Measurements from ENCODE around the gene NHLH2. TPM values are rescaled to one million over a fixed set of nuclear protein-coding genes. Genes with fewer than 3 reads are reported as not detected.

Gene NHLH2
- total and polyA plus RNA-seq, 2 donors (not counting 1 experiment from before 2014, with no cell fraction given), result not detected

GRCh38 chr1:115811140-115811828, 29.6 kb downstream of the NHLH2 start:
- H4K20me1 ChIP-seq (ENCODE audit: control insufficient read depth, insufficient read depth, low read length, poor library complexity, severe bottlenecking), result no peaks in the 10 kb centered on the region
- no peak overlapping the region for H2AFZ ChIP-seq (ENCODE audit: insufficient read depth, low read depth, low read length, poor library complexity, severe bottlenecking)
- 75% methylated on average over 1 of the region's 3 CpGs for WGBS (ENCODE audit: insufficient coverage)
- no peaks in the 10 kb centered on the region for H3K9me3 ChIP-seq (ENCODE audit: control extremely low read depth in 1 of 3, control insufficient read depth in 2 of 3, insufficient read depth in 1 of 3, low read length in 2 of 3)
- no peak overlapping the region for H3K4me3 Mint-ChIP-seq
- H3K9ac ChIP-seq (ENCODE audit: low read length), result no peak overlapping the region
- H3K27ac ChIP-seq (ENCODE audit: low read length in 2 of 2), result no peak overlapping the region
- peaks cover 0 to 3% (median 1%) of the 10 kb centered on the region in 4 experiments for H3K27me3 ChIP-seq (replicated peaks in 1 of 4; ENCODE audit: control extremely low read depth in 1 of 4, control insufficient read depth in 3 of 4, insufficient read depth in 4 of 4, low read length in 3 of 4)
- no peaks in the 10 kb centered on the region for H3K4me1 Mint-ChIP-seq
- H3K4me2 ChIP-seq (replicated peaks; ENCODE audit: low read depth, low read length, poor library complexity, severe bottlenecking), result no peak overlapping the region
- CTCF ChIA-PET, result interaction anchor here (0.8 to 6.3 kb wide), 3 partner anchors 171 to 688 kb away, joined by 3 to 59 read pairs (median 6); no protein-coding TSS in a partner anchor
- no peak overlapping the region for H3K4me3 ChIP-seq (ENCODE audit: control extremely low read depth in 1 of 5, extremely low read depth in 1 of 5, insufficient read depth in 1 of 5, low read depth in 2 of 5, low read length in 4 of 5)
- no peaks in the 10 kb centered on the region for H3K79me2 ChIP-seq (ENCODE audit: control insufficient read depth, insufficient read depth, low read length)
- intact Hi-C loops (cut with micrococcal nuclease), result no loop called here
- no peaks in the 10 kb centered on the region for H3K4me1 ChIP-seq (ENCODE audit: control insufficient read depth in 2 of 2, insufficient read depth in 2 of 2, low read length in 2 of 2)
- H3K27ac Mint-ChIP-seq, result no peak overlapping the region
- no peak for TF ChIP-seq EZH2 (IDR thresholded peaks at IDR 0.05; ENCODE audit: borderline replicate concordance, insufficient read depth, low read depth, low read length, poor library complexity, severe bottlenecking)
- no peak for TF ChIP-seq CTCF (IDR thresholded peaks at IDR 0.05)
- DNase-seq (no peak), ATAC-seq (ENCODE audit: low read depth) (no peak)
- H3K9me3 Mint-ChIP-seq (ENCODE audit: insufficient read depth), result no peaks in the 10 kb centered on the region
- H3K36me3 ChIP-seq (replicated peaks in 1 of 2; ENCODE audit: control extremely low read depth in 1 of 2, control insufficient read depth in 1 of 2, extremely low read depth in 1 of 2, insufficient read depth in 2 of 2, low read length in 1 of 2), result no peaks in the 10 kb centered on the region
- POLR2A ChIA-PET, result no interaction called here
- peaks cover 26% of the 10 kb centered on the region for H3K27me3 Mint-ChIP-seq

- peaks cover 24% of the 10 kb centered on the region for H3K27me3 Mint-ChIP-seq
- H2AFZ ChIP-seq (ENCODE audit: insufficient read depth, low read depth, low read length, poor library complexity, severe bottlenecking), result no peak overlapping the region
- no peak overlapping the region for H3K9ac ChIP-seq (ENCODE audit: low read length)
- H3K27ac Mint-ChIP-seq, result no peak overlapping the region
- no peaks in the 10 kb centered on the region for H3K9me3 ChIP-seq (ENCODE audit: control extremely low read depth in 1 of 3, control insufficient read depth in 2 of 3, insufficient read depth in 1 of 3, low read length in 2 of 3)
- peaks cover 0 to 3% (median 1%) of the 10 kb centered on the region in 4 experiments for H3K27me3 ChIP-seq (replicated peaks in 1 of 4; ENCODE audit: control extremely low read depth in 1 of 4, control insufficient read depth in 3 of 4, insufficient read depth in 4 of 4, low read length in 3 of 4)
- H4K20me1 ChIP-seq (ENCODE audit: control insufficient read depth, insufficient read depth, low read length, poor library complexity, severe bottlenecking), result no peaks in the 10 kb centered on the region
- H3K4me3 ChIP-seq (ENCODE audit: control extremely low read depth in 1 of 5, extremely low read depth in 1 of 5, insufficient read depth in 1 of 5, low read depth in 2 of 5, low read length in 4 of 5), result no peak overlapping the region
- no peak overlapping the region for H3K4me3 Mint-ChIP-seq
- ChIA-PET CTCF (interaction anchor here (0.9 to 6.3 kb wide), 3 partner anchors 10 to 209 kb away, joined by 3 to 59 read pairs (median 6); no protein-coding TSS in a partner anchor), POLR2A (no interaction called here)
- 88% methylated on average over 2 of the region's 2 CpGs for WGBS (ENCODE audit: insufficient coverage)
- no peaks in the 10 kb centered on the region for H3K9me3 Mint-ChIP-seq (ENCODE audit: insufficient read depth)
- H3K4me2 ChIP-seq (replicated peaks; ENCODE audit: low read depth, low read length, poor library complexity, severe bottlenecking), result no peak overlapping the region
- H3K4me1 Mint-ChIP-seq, result no peaks in the 10 kb centered on the region
- intact Hi-C loops (cut with micrococcal nuclease), result no loop called here
- TF ChIP-seq EZH2 (IDR thresholded peaks at IDR 0.05; ENCODE audit: borderline replicate concordance, insufficient read depth, low read depth, low read length, poor library complexity, severe bottlenecking) (no peak), CTCF (IDR thresholded peaks at IDR 0.05) (no peak)
- H3K36me3 ChIP-seq (replicated peaks in 1 of 2; ENCODE audit: control extremely low read depth in 1 of 2, control insufficient read depth in 1 of 2, extremely low read depth in 1 of 2, insufficient read depth in 2 of 2, low read length in 1 of 2), result no peaks in the 10 kb centered on the region
- ATAC-seq (ENCODE audit: low read depth), result no peak
- H3K4me1 ChIP-seq (ENCODE audit: control insufficient read depth in 2 of 2, insufficient read depth in 2 of 2, low read length in 2 of 2), result no peaks in the 10 kb centered on the region
- no peak overlapping the region for H3K27ac ChIP-seq (ENCODE audit: low read length in 2 of 2)
- no peak for DNase-seq
- H3K79me2 ChIP-seq (ENCODE audit: control insufficient read depth, insufficient read depth, low read length), result no peaks in the 10 kb centered on the region
Measured at GRCh38 chr1:115810609-115811008, 30.3 kb downstream of the NHLH2 start.
